Activated T-helper 9 cell treated with anti-CD3 and anti-CD28 coated beads, Interleukin-2, amount 50 U/mL, for 16 hours (primary cell): Measurements from ENCODE around the gene CXCL13.
"Not testable (repeated sequence)": the region's sequence is repeated elsewhere in the genome, so short reads cannot be mapped to it uniquely, and the experiment has no call there.

Experiments used
- DNase-seq: peaks from one replicate; pipeline ENCODE4 v3.0.0-alpha.2; 2020; ENCODE audit warnings: low read depth

The CXCL13 gene

DNA sequence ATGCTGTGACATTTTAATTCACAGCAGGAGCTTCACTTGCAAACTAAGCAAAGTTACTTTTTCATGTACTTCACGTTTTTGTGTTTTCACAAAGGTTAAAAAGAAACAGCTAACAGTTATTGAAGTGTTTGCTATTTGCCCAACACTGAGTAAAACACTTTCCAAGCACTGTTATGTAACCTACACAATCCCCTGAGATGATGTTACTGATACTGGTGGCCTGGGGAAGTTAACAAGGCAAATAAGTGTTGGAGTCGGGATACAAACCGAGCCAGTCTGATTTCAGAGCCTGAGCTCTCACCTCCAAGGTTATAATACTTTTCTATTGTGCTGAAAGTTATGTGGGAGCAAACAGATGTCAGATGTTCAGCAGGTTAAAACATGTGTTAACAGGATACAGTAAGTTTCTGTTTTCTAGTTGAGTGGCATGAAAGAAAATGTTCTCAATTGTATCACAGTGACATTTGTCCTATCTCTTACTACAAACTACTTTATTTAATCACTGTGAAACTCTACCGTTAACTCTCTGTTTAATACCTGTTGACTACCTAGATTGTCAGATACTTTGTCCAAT is 3.9 kb upstream of the CXCL13 start:
- no peak for DNase-seq

GRCh38 chr4:77613267-77613666 is 7.6 kb downstream of the CXCL13 start:
- no peak for DNase-seq

GRCh38 chr4:77615153-77615552 is 9.5 kb downstream of the CXCL13 start:
- no peak for DNase-seq

DNA sequence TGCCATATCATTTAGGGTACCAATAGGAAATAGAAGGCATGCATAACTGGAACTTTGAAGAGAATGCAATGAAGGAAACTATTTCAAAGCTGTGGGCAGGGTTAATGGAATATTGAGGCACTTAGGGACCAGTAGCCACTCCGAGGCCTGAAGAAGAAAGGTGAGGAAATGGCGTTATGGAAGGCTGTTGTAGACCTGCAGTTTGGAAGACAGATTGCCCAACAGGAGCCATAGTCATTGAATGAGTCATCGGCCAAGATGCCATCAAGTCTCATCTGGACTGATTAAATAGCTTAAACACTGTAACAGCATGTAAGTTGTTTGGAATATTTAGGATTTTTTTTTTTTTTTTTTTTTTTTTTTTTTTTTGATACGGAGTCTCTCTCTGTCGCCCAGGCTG is 11.6 kb downstream of the CXCL13 start:
- DNase-seq, result no peak

DNA sequence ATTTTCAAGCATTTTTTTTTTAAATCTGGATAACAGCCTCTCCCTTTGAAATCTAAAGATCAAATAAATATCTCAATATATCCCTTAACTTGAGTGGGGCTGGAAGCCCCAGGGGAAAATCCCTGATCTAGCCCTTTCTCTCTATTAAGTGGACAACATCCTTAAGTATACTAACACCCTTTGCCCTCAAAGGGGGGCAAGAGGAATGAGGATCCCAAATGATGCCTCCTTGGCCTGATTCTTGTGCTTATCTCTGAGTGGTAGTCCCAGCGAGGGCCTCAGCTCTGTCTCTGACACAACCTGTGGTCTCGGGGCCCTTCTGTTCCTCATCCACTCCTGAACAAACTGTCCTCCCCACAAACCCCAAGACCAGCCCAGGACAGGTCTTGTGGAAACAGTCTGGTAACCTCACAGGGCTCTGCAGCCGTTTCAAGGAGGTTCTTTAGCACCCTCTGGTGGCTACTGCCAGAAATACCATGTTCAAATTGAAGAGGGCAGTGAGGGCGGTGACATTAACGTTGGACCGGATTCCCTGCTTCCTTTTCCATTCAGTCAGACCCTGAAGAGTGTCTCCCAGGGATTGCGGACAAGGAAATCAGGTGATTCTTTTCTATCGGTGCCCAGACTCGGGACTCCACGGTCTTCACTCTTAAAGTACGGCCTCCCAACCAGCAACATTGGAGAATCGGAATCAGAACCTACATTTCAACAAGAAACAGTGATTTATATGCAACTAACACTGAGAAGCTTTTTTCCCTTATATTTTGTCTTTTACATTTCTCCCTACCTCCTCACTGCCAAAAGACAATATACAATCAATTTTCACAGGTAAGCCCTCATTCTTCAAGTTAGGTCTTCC is 13.0 kb downstream of the CXCL13 start:
- DNase-seq, result peak; percentile 3

DNA sequence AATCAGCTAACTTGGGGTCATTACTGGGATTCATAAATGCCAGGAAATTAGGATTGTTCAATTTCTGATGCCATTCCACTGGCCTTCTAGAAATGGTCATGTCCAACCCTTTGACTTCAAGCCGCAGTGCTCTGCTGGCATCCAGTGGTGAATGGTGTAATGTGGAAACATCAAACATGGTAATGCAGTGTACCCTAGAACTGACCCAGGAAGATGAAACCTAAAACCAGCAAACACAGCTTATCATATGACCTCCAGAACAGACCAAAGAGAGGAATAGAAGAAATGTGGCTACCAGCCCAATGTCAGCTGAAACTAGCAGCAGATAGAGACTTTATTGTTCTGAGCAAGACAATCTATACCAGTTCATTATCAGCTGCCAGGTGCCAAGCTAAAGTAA is 13.8 kb downstream of the CXCL13 start:
- DNase-seq, result no peak

DNA sequence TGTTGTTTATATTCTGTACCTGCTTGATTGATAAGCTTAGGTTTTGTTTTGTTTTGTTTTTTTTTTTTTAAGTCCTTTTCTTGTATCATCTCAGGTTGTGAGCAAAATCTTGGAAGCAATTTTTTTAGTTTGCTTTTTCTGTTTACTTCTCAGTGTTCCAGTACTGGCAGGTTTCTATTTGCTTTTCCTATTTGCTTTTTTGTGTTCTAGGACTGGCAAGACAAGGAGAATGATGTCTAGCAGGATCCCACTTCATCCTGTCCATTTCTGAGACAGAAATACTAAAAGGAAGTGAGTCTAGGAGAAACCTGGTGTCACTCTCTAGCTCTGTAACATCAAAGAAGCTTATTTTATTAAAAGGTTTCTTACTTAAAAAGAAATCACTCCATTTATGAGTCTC is 15.6 kb downstream of the CXCL13 start:
- DNase-seq, result no peak

DNA sequence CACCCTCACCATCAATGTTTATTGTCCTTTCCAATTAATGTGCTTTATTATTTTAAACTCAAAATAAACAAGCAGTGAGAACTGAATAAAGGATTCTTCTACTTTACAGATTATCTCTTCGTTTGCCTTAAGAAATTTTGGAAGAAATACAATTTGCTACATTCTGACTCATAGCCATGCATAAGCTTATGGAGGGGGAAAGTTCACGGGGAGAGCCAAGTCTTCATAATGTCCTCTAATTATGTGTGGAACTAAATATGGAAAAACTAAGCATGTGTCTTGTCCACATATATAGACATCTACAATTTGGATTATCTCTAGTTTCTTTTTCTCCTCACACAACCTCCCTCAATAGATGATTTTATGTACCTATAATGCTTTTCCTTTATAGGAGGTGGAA is 17.5 kb downstream of the CXCL13 start:
- DNase-seq, result no peak

DNA sequence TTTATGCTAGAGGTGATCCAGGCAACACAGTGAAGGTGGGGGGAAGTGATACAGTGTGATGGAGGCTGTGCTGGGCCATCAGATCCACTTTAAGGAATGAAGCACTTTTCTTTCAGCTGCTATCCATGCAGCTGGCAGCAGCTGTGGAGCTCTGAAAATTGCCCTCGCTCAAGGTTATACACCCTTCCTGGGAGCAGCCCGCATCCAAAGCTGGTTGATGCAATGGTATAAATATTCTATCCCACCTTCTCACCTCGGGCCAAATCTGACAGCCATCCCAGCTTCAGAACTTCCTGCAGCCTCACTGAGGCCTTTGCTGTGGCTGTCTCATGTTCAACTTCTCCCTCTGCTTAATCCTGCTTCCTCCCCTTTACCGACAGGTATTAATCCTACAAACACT is 18.6 kb downstream of the CXCL13 start:
- no peak for DNase-seq

- no peak for DNase-seq
Measured at GRCh38 chr4:77625485-77625884, 19.9 kb downstream of the CXCL13 start.

DNA sequence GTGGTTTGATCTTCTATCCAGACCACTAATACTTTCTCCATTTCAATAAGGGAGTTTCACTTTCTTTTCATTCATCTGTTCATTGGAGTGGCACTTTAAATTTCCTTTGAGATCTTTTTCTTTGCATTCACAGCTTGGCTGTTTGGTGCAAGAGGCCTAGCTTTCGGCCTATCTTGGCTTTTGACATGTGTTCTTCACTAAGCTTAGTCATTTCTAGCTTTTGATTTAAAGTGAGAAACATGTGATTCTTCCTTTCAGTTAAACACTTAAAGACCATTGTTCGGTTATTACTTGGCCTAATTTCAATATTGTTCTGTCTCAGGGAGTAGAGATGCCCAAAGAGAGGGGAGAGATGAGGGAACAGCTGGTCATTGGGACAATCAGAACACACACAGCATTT is 24.3 kb downstream of the CXCL13 start:
- no peak for DNase-seq

- no peak for DNase-seq
Measured at GRCh38 chr4:77631276-77631675, 25.7 kb downstream of the CXCL13 start.

DNA sequence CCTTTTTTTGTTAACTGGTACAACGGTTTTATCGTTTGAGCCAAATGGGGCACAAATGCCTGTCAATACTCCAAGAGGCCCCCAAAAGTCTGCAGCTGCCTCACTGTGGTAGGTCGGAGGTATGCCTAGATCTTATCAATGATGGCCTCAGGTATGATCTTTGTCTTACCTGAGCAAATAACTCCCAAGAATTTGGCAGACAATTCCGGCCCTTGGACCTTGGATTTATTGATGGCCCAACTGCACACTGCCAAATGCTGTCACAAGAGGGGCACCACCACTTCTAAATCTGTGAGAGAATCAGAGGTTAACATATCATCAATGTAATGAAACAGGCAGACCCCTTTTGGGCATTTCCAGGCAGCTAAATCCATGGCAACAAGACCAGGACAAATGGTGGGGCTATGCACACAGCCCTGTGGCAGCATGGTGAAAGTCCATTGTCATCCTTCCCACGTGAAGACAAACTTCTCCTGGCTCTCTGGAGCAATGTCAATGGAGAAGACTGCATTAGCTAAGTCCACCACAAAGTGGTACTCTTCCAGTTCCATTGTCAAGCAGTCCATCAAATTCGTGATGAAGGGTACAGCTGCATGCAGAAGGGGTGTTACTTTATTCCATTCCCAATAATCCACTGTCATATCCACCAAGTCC is 28.6 kb downstream of the CXCL13 start:
- DNase-seq, result no peak

DNA sequence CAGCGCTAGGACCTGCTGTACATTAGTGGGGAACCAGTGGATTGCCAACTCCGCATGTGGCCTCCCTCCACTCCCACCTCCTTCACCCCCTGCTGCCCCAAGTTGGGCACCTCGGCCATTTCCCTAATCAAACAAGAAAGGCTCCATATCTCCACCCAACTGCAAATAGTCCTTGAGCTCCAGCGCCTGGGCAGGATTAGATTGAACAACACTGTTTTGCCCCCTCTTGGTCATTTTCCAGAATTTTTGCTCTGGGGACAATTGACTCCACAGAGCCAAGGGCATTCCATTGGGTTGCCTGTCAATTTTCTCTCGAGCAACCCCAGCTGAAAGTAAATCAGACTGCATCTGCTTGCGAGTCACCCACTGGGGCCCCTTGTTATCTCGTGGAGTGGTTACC is 29.6 kb downstream of the CXCL13 start:
- no peak for DNase-seq

- no peak for DNase-seq
Measured at GRCh38 chr4:77635876-77636275, 30.3 kb downstream of the CXCL13 start.

DNA sequence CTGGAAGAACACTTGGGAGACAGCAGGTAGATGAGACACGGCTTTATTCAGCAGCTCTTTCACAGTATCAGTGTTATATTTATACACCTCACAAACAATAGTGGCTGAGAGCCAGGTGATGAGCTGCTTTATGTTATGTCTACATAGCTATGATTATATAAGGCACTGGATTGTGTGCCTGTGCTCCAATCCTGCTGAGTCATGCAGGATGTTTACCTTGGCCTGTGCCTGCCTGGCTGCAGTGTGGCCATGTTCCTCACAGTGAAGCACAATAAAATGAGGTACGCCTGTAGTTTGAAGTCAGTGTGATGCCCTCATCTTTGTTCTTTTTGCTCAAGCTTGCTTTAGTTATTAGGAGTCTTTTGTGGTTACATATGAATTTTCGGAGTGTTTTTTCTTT is 31.3 kb downstream of the CXCL13 start:
- no peak for DNase-seq

DNA sequence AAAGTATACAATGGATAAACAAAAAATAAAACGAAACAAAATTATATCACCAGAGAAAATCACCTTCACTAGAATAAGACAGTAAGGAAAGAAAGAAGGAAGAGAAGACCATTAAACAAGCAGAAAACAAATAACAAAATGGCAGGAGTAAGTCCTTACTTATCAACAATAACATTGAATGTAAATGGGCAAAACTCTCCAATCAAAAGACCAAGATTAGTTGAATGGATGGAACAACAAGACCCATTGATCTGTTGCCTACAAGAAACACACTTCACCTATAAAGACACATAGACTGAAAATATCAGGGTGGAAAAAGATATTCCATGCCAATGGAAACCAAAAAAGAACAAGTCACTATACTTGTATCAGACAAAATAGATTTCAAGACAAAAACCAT is 38.4 kb downstream of the CXCL13 start:
- DNase-seq, result not testable (repeated sequence)

DNA sequence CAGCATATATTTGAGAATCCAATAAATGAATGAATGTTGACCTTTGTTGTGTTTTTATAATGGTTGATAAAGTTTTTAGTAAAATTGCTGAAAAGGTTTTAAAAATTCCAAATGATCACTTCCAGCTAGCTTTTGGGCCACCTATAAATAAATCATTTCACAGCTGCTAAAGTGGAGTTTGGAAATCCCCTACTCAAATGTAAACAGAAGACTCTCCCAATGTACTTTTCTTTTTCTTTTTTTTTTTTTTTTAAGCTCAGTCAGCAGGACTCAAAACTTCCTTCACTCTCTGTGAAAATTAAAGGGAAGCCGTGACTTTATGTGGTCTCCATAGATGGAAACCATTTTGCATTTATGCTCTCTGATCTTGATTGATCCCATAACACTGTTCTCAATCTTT is 45.2 kb downstream of the CXCL13 start:
- no peak for DNase-seq

DNA sequence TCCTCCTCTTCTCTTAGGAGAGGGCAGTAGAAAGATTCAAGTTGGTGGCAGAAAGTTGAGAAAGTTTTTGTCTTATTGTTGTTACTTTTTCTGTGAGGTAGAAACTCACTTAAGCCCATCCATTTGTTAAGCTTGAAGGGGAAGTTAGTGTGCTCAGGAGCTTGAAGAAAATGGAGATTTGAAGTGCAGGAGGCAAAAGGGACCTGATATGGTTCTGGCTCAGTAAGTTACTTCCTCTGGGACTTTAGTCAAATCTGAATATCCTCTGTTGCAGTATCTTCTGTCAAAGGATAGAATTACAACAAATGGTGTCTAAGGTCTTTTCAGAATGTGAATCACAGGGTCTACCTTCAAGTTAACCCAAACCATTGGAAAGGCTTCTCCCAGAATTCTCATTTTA is 46.2 kb downstream of the CXCL13 start:
- no peak for DNase-seq

- DNase-seq, result no peak
Measured at GRCh38 chr4:77652237-77652897, 46.7 kb downstream of the CXCL13 start.

DNA sequence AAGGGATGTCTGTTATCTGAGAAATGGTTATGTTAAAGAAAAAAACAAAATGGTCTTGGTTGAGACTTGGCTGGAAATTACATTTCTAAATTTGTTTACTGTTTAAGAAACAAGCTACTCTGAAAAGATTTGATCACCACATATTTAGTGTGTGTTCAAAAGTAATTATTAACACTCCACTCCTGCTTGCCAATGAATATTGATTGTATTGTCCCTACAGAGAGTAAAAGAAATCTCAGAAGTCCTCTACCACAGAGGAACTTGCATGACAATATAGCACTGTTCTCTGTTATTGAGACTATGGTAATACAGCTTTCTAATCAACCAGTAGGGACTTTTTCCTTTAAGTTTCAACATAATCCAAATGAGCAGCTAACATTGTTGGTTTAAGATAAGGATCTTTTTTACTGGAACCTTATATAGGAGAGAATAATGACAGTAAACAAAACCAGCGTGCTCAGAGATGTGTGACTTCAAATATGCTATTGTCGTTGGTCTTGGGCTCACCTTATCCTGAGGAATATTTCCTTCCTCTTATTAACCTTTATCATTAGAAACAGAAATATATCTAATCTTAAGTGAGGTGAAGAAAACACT is 47.6 kb downstream of the CXCL13 start:
- no peak for DNase-seq

GRCh38 chr4:77660318-77660717 is 54.7 kb downstream of the CXCL13 start:
- not testable (repeated sequence) for DNase-seq
